Natural killer cell (primary cell): ENCODE measurements around the gene PDGFRB. TPM values are rescaled to one million over a fixed set of nuclear protein-coding genes. Genes with fewer than 3 reads are reported as not detected.

Source experiments
- ATAC-seq, 3 donors: fragments of 150-1000 bp in 2 of 3; fragments of 200-7000 bp in 1 of 3; cut with Tn5 transposase; 1 replicate in 1 of 3; 2 replicates in 2 of 3; pipeline ENCODE4 v1.10.0; 2021; ENCODE audit warnings: mild to moderate bottlenecking in 2 of 3, moderate library complexity in 2 of 3
- DNase-seq, 2 donors: peaks; one replicate each; pipeline versions ENCODE4 v3.0.0 to v3.0.0-alpha.2; 2013 to 2021; ENCODE audit warnings: mixed read lengths in 1 of 2
- H3K27ac ChIP-seq: one replicate; pipeline ENCODE4 v1.5.1; 2013; ENCODE audit warnings: mild to moderate bottlenecking, low read length
- H3K27me3 ChIP-seq: one replicate; pipeline ENCODE4 v1.6.1; 2013; ENCODE audit warnings: low read length; ENCODE audit not compliant: control insufficient read depth, insufficient read depth
- H3K36me3 ChIP-seq: one replicate; pipeline ENCODE4 v1.6.1; 2013; ENCODE audit warnings: low read length; ENCODE audit not compliant: control insufficient read depth, insufficient read depth
- H3K4me1 ChIP-seq: one replicate; pipeline ENCODE4 v1.6.1; 2013; ENCODE audit warnings: low read length; ENCODE audit not compliant: control insufficient read depth, insufficient read depth
- H3K4me3 ChIP-seq: one replicate; pipeline ENCODE4 v1.5.1; 2013; ENCODE audit warnings: low read length
- H3K9me3 ChIP-seq: one replicate; pipeline ENCODE4 v1.6.1; 2013; ENCODE audit warnings: low read length; ENCODE audit not compliant: control insufficient read depth, insufficient read depth
- H3K27ac Mint-ChIP-seq, 2 donors: one replicate each; pipeline ENCODE4 v1.8.0; 2022; ENCODE audit warnings: mild to moderate bottlenecking in 2 of 2, mixed read lengths in 2 of 2, moderate library complexity in 1 of 2
- H3K27me3 Mint-ChIP-seq, 2 donors: one replicate each; pipeline ENCODE4 v1.8.0; 2022; ENCODE audit warnings: low read depth in 2 of 2, mixed read lengths in 2 of 2
- H3K36me3 Mint-ChIP-seq: one replicate; pipeline ENCODE4 v1.8.0; 2022; ENCODE audit warnings: mixed read lengths
- H3K4me1 Mint-ChIP-seq, 2 donors: one replicate each; pipeline ENCODE4 v1.8.0; 2022; ENCODE audit warnings: mixed read lengths in 2 of 2
- H3K4me3 Mint-ChIP-seq: one replicate; pipeline ENCODE4 v1.8.0; 2022; ENCODE audit warnings: mild to moderate bottlenecking, moderate library complexity, mixed read lengths
- H3K9me3 Mint-ChIP-seq, 2 donors: one replicate each; pipeline ENCODE4 v1.8.0; 2022; ENCODE audit warnings: mixed read lengths in 2 of 2
- CTCF ChIP-seq: fragments of 200-600 bp; IDR thresholded peaks from one replicate; pipeline ENCODE4 v1.8.0; 2022; ENCODE audit warnings: antibody characterized with exemption
- WGBS: methylation state at CpG from one replicate; pipeline ENCODE4 v1.1.7; 2013; ENCODE audit warnings: missing lambda C conversion rate; ENCODE audit not compliant: insufficient coverage; 5-methylcytosine and 5-hydroxymethylcytosine counted together
- intact Hi-C: fragments of 100-400 bp; cut with micrococcal nuclease; formaldehyde crosslinking; loops from one replicate; pipeline ENCODE4 v1.14.2; 2022
- total RNA-seq, 4 donors: library from RNA; stranded (reverse); fragments of 120-200 nt in 1 of 4; gene quantifications; one replicate each; pipeline versions ENCODE4 v1.2.3 to v1.2.4, GENCODE V29; 2013 to 2022

Gene PDGFRB
- total RNA-seq, 3 donors from 2014 or later (not counting 1 experiment from before 2014, with no cell fraction given), result 44.8 to 93.1 (median 61.6) TPM

DNA sequence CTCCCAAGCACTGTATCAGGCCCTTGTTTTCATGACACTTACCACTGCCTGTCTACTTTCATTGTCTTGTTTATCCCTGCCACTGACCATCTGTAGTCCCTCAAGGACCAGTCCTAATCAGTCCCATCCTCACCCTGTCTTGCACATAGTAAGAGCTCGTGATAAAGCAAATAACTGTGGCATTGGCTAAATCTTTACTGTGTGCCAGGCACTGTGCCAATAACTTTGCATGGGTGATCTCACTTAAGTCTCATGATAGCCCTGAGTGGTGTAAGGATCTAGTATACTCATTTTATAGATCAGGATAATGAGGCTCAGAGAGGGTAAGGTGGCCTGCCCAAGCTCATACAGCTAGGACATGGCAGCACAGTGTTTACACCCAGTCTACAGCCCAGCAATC, 16.5 kb upstream of the PDGFRB start:
- H3K9me3 Mint-ChIP-seq, result no peaks in the 10 kb centered on the region
- intact Hi-C loops, result no loop called here
- no peak overlapping the region for H3K4me3 Mint-ChIP-seq
- H3K27ac Mint-ChIP-seq, result no peak overlapping the region
- Histone ChIP-seq H3K27ac (no peak overlapping the region), H3K9me3 (no peaks in the 10 kb centered on the region), H3K4me1 (peaks cover 4% of the 10 kb centered on the region), H3K27me3 (peaks cover 12% of the 10 kb centered on the region), H3K4me3 (no peak overlapping the region), H3K36me3 (no peaks in the 10 kb centered on the region)
- ATAC-seq (no peak), DNase-seq (no peak)
- no peaks in the 10 kb centered on the region for H3K36me3 Mint-ChIP-seq
- TF ChIP-seq CTCF, result no peak
- H3K4me1 Mint-ChIP-seq, result peaks cover 0 to 4% of the 10 kb centered on the region in 2 donors
- H3K27me3 Mint-ChIP-seq, result peaks cover 38 to 53% of the 10 kb centered on the region in 2 donors
- 70% methylated on average over 1 of the region's 1 CpG for WGBS

GRCh38 chr5:150168864-150169263, 13.2 kb upstream of the PDGFRB start:
- H3K27me3 ChIP-seq, result peaks cover 12% of the 10 kb centered on the region
- Mint-ChIP-seq H3K27me3 (peaks cover 58 to 65% of the 10 kb centered on the region in 2 donors), H3K4me1 (peaks cover 0 to 4% of the 10 kb centered on the region in 2 donors), H3K36me3 (no peaks in the 10 kb centered on the region), H3K27ac (no peak overlapping the region), H3K9me3 (no peaks in the 10 kb centered on the region), H3K4me3 (no peak overlapping the region)
- H3K4me3 ChIP-seq, result no peak overlapping the region
- WGBS, result 71% methylated on average over 3 of the region's 3 CpGs
- DNase-seq (no peak), ATAC-seq (no peak)
- no peak for TF ChIP-seq CTCF
- intact Hi-C loops, result no loop called here
- H3K27ac ChIP-seq, result no peak overlapping the region
- peaks cover 4% of the 10 kb centered on the region for H3K4me1 ChIP-seq
- no peaks in the 10 kb centered on the region for H3K9me3 ChIP-seq
- no peaks in the 10 kb centered on the region for H3K36me3 ChIP-seq

- H3K27me3 Mint-ChIP-seq, result peaks cover 51 to 60% of the 10 kb centered on the region in 2 donors
- Histone ChIP-seq H3K36me3 (no peaks in the 10 kb centered on the region), H3K27me3 (peaks cover 12% of the 10 kb centered on the region), H3K9me3 (no peaks in the 10 kb centered on the region), H3K4me3 (no peak overlapping the region), H3K4me1 (peaks cover 4% of the 10 kb centered on the region), H3K27ac (no peak overlapping the region)
- peaks cover 0 to 4% of the 10 kb centered on the region in 2 donors for H3K4me1 Mint-ChIP-seq
- H3K9me3 Mint-ChIP-seq, result no peaks in the 10 kb centered on the region
- no peak overlapping the region for H3K27ac Mint-ChIP-seq
- H3K36me3 Mint-ChIP-seq, result no peaks in the 10 kb centered on the region
- intact Hi-C loops, result no loop called here
- TF ChIP-seq CTCF, result no peak
- WGBS, result 90% methylated on average over 14 of the region's 14 CpGs
- DNase-seq (no peak), ATAC-seq (no peak)
- H3K4me3 Mint-ChIP-seq, result no peak overlapping the region
Observed at GRCh38 chr5:150167908-150168307, 12.3 kb upstream of the PDGFRB start.

- peaks cover 0 to 4% of the 10 kb centered on the region in 2 donors for H3K4me1 Mint-ChIP-seq
- intact Hi-C loops, result no loop called here
- no peak overlapping the region for H3K27ac Mint-ChIP-seq
- H3K36me3 Mint-ChIP-seq, result no peaks in the 10 kb centered on the region
- H3K27me3 Mint-ChIP-seq, result peaks cover 51 to 61% of the 10 kb centered on the region in 2 donors
- Histone ChIP-seq H3K9me3 (no peaks in the 10 kb centered on the region), H3K4me1 (peaks cover 4% of the 10 kb centered on the region), H3K27ac (no peak overlapping the region), H3K4me3 (no peak overlapping the region), H3K27me3 (peaks cover 12% of the 10 kb centered on the region), H3K36me3 (no peaks in the 10 kb centered on the region)
- no peak overlapping the region for H3K4me3 Mint-ChIP-seq
- ATAC-seq (no peak), DNase-seq (no peak)
- H3K9me3 Mint-ChIP-seq, result no peaks in the 10 kb centered on the region
- TF ChIP-seq CTCF, result no peak
- WGBS, result 63% methylated on average over 15 of the region's 15 CpGs
Observed at GRCh38 chr5:150167512-150167850, 11.8 kb upstream of the PDGFRB start.
